Neuronal stem cell (in vitro differentiated cells): Measurements from ENCODE around the gene ARHGAP1.
"Not testable (repeated sequence)": the region's sequence is repeated elsewhere in the genome, so short reads cannot be mapped to it uniquely, and the experiment has no call there.

ENCODE experiments used
- DNase-seq: peaks from one replicate; pipeline ENCODE4 v3.0.0-alpha.2; 2013; ENCODE audit warnings: low spot score
- H2AFZ ChIP-seq: one replicate; pipeline ENCODE4 v1.6.1; 2013; ENCODE audit warnings: mild to moderate bottlenecking, low read length, inconsistent platforms
- H2AK5ac ChIP-seq: 2 replicates; pipeline ENCODE4 v1.6.1; 2013; ENCODE audit warnings: low read depth, mild to moderate bottlenecking, inconsistent platforms, low read length, moderate library complexity, mixed read lengths
- H2BK120ac ChIP-seq: 2 replicates; pipeline ENCODE4 v1.6.1; 2013; ENCODE audit warnings: low read depth, mild to moderate bottlenecking, inconsistent platforms, low read length, moderate library complexity, mixed read lengths
- H2BK12ac ChIP-seq: one replicate; pipeline ENCODE4 v1.6.1; 2013; ENCODE audit warnings: low read length, inconsistent platforms
- H2BK15ac ChIP-seq: 2 replicates; pipeline ENCODE4 v1.6.1; 2013; ENCODE audit warnings: mild to moderate bottlenecking, low read length, inconsistent platforms, mixed read lengths
- H2BK5ac ChIP-seq: one replicate; pipeline ENCODE4 v1.6.1; 2013; ENCODE audit warnings: inconsistent platforms, mild to moderate bottlenecking, low read length, moderate library complexity
- H3K14ac ChIP-seq: one replicate; pipeline ENCODE4 v1.6.1; 2013; ENCODE audit warnings: low read length, inconsistent platforms
- H3K18ac ChIP-seq: 2 replicates; pipeline ENCODE4 v1.6.1; 2013; ENCODE audit warnings: low read length, inconsistent platforms
- H3K23ac ChIP-seq: 2 replicates; pipeline ENCODE4 v1.6.1; 2013; ENCODE audit warnings: low read depth, mild to moderate bottlenecking, mixed read lengths, low read length, inconsistent platforms; ENCODE audit not compliant: poor library complexity
- H3K27ac ChIP-seq: replicated peaks from 3 replicates; pipeline ENCODE4 v1.5.1; 2013; ENCODE audit warnings: low read length, inconsistent platforms
- H3K27me3 ChIP-seq, 3 experiments: 2 replicates each; pipeline ENCODE4 v1.6.1; 2013; ENCODE audit warnings: low read length in 3 of 3, mild to moderate bottlenecking in 2 of 3, inconsistent platforms in 1 of 3, low read depth in 1 of 3, mixed read lengths in 1 of 3, moderate library complexity in 1 of 3; ENCODE audit not compliant: control insufficient read depth in 3 of 3, insufficient read depth in 3 of 3
- H3K36me3 ChIP-seq, 2 donors: replicated peaks in 1 of 2; 2 replicates each; pipeline ENCODE4 v1.6.1; 2013; ENCODE audit warnings: low read length in 2 of 2; ENCODE audit not compliant: control insufficient read depth in 2 of 2, insufficient read depth in 2 of 2
- H3K4ac ChIP-seq: 2 replicates; pipeline ENCODE4 v1.6.1; 2013; ENCODE audit warnings: inconsistent platforms, mild to moderate bottlenecking, low read length, moderate library complexity
- H3K4me1 ChIP-seq, 2 donors: 1 replicate in 1 of 2; 2 replicates in 1 of 2; pipeline ENCODE4 v1.6.1; 2013; ENCODE audit warnings: low read length in 2 of 2, low read depth in 1 of 2; ENCODE audit not compliant: control insufficient read depth in 2 of 2, insufficient read depth in 1 of 2
- H3K4me2 ChIP-seq: one replicate; pipeline ENCODE4 v1.6.1; 2013; ENCODE audit warnings: mild to moderate bottlenecking, low read length, inconsistent platforms; ENCODE audit not compliant: insufficient read depth, poor library complexity, severe bottlenecking
- H3K4me3 ChIP-seq, 2 donors: 2 replicates each; pipeline ENCODE4 v1.5.1; 2013; ENCODE audit warnings: low read length in 2 of 2, mild to moderate bottlenecking in 2 of 2, inconsistent platforms in 1 of 2, moderate library complexity in 1 of 2
- H3K79me1 ChIP-seq: one replicate; pipeline ENCODE4 v1.6.1; 2013; ENCODE audit warnings: low read depth, mild to moderate bottlenecking, inconsistent platforms, low read length, moderate library complexity
- H3K9ac ChIP-seq: one replicate; pipeline ENCODE4 v1.6.1; 2013; ENCODE audit warnings: mild to moderate bottlenecking, low read depth, low read length, inconsistent platforms; ENCODE audit not compliant: poor library complexity
- H3K9me3 ChIP-seq, 2 donors: replicated peaks in 1 of 2; 2 replicates each; pipeline versions ENCODE3 to v1.6.1; 2013; ENCODE audit warnings: low read length in 2 of 2, mild to moderate bottlenecking in 2 of 2, inconsistent platforms in 1 of 2, low read depth in 1 of 2, mixed read lengths in 1 of 2, moderate library complexity in 1 of 2; ENCODE audit not compliant: control insufficient read depth in 2 of 2, insufficient read depth in 1 of 2
- H4K8ac ChIP-seq: one replicate; pipeline ENCODE4 v1.6.1; 2013; ENCODE audit warnings: low read depth, mild to moderate bottlenecking, inconsistent platforms, low read length, moderate library complexity
- H4K91ac ChIP-seq: one replicate; pipeline ENCODE4 v1.6.1; 2013; ENCODE audit warnings: low read length, low read depth, mild to moderate bottlenecking, inconsistent platforms; ENCODE audit not compliant: poor library complexity
- WGBS, 2 donors: extraction: QIAGEN DNeasy Blood & Tissue Kit; methylation state at CpG; one replicate each; pipeline ENCODE4 v1.1.7; 2013; ENCODE audit warnings: missing lambda C conversion rate in 2 of 2, mixed read lengths in 1 of 2; ENCODE audit not compliant: insufficient read length in 2 of 2, insufficient replicate concordance in 1 of 2; ENCODE audit errors: extremely low coverage in 2 of 2; 5-methylcytosine and 5-hydroxymethylcytosine counted together

Gene ARHGAP1

GRCh38 chr11:46670521-46670920 lies 29.9 kb downstream of the ARHGAP1 start:
- H3K14ac ChIP-seq, H3K79me1 ChIP-seq, H2BK12ac ChIP-seq, H3K27me3 ChIP-seq, H3K4me1 ChIP-seq, H2BK15ac ChIP-seq, H3K4me3 ChIP-seq, H4K8ac ChIP-seq, H4K91ac ChIP-seq, H3K23ac ChIP-seq, H2BK5ac ChIP-seq, H2BK120ac ChIP-seq, H3K9ac ChIP-seq, H3K4ac ChIP-seq, H2AK5ac ChIP-seq, H3K27ac ChIP-seq, H3K9me3 ChIP-seq, H3K18ac ChIP-seq, DNase-seq, H2AFZ ChIP-seq, H3K4me2 ChIP-seq: not testable (repeated sequence)
- no CpG with 5 or more reads among the region's 3 CpGs for WGBS, 2 donors
- H3K36me3 ChIP-seq, result peaks cover 36 to 85% of the 10 kb centered on the region in 2 donors

GRCh38 chr11:46669711-46670139 lies 30.7 kb downstream of the ARHGAP1 start:
- no peak overlapping the region for H2BK5ac ChIP-seq
- H3K4ac ChIP-seq, result no peak overlapping the region
- H4K91ac ChIP-seq, result no peak overlapping the region
- no peak overlapping the region for H2BK12ac ChIP-seq
- no peak overlapping the region for H2AK5ac ChIP-seq
- no peak overlapping the region for H3K27ac ChIP-seq
- H3K79me1 ChIP-seq, result no peaks in the 10 kb centered on the region
- no peak overlapping the region for H3K4me2 ChIP-seq
- no peak overlapping the region for H3K23ac ChIP-seq
- no peak overlapping the region for H3K14ac ChIP-seq
- H3K36me3 ChIP-seq, result peaks cover 42 to 93% of the 10 kb centered on the region in 2 donors
- H3K4me1 ChIP-seq, result peaks cover under 1 to 3% of the 10 kb centered on the region in 2 donors
- H3K18ac ChIP-seq, result no peak overlapping the region
- no peak overlapping the region for H3K4me3 ChIP-seq
- no peaks in the 10 kb centered on the region for H3K27me3 ChIP-seq
- H2AFZ ChIP-seq, result no peak overlapping the region
- no peak overlapping the region for H3K9ac ChIP-seq
- no peak overlapping the region for H4K8ac ChIP-seq
- H3K9me3 ChIP-seq, result peaks cover 0 to 3% of the 10 kb centered on the region in 2 donors
- WGBS, 2 donors, result no CpG with 5 or more reads among the region's 3 CpGs
- no peak overlapping the region for H2BK120ac ChIP-seq
- no peak for DNase-seq
- H2BK15ac ChIP-seq, result no peak overlapping the region

GRCh38 chr11:46668480-46669085 lies 31.8 kb downstream of the ARHGAP1 start:
- Histone ChIP-seq H2BK12ac (no peak overlapping the region), H3K27ac (no peak overlapping the region), H2BK5ac (no peak overlapping the region), H3K27me3 (no peaks in the 10 kb centered on the region), H3K9ac (no peak overlapping the region), H2AK5ac (no peak overlapping the region), H3K4me1 (no peaks in the 10 kb centered on the region), H2BK15ac (no peak overlapping the region), H3K4ac (no peak overlapping the region), H3K4me2 (no peak overlapping the region), H3K79me1 (no peaks in the 10 kb centered on the region), H2BK120ac (no peak overlapping the region), H4K91ac (no peak overlapping the region), H3K9me3 (peaks cover 0 to 3% of the 10 kb centered on the region in 2 donors), H3K14ac (no peak overlapping the region), H4K8ac (no peak overlapping the region), H2AFZ (no peak overlapping the region), H3K23ac (no peak overlapping the region), H3K4me3 (no peak overlapping the region), H3K18ac (no peak overlapping the region), H3K36me3 (peaks cover 46 to 98% of the 10 kb centered on the region in 2 donors)
- WGBS, 2 donors, result no CpG with 5 or more reads among the region's 12 CpGs
- DNase-seq, result no peak

- H3K14ac ChIP-seq, result no peak overlapping the region
- no peak overlapping the region for H2BK12ac ChIP-seq
- H2BK120ac ChIP-seq, result no peak overlapping the region
- no CpG with 5 or more reads among the region's 2 CpGs for WGBS, 2 donors
- H2BK5ac ChIP-seq, result no peak overlapping the region
- H4K91ac ChIP-seq, result no peak overlapping the region
- no peak for DNase-seq
- no peak overlapping the region for H2AK5ac ChIP-seq
- no peak overlapping the region for H3K23ac ChIP-seq
- no peak overlapping the region for H2AFZ ChIP-seq
- no peaks in the 10 kb centered on the region for H3K27me3 ChIP-seq
- H3K4me1 ChIP-seq, result no peaks in the 10 kb centered on the region
- no peak overlapping the region for H3K27ac ChIP-seq
- no peak overlapping the region for H3K18ac ChIP-seq
- H4K8ac ChIP-seq, result no peak overlapping the region
- H3K9ac ChIP-seq, result no peak overlapping the region
- no peak overlapping the region for H3K4me3 ChIP-seq
- no peak overlapping the region for H3K4ac ChIP-seq
- peaks cover 0 to 3% of the 10 kb centered on the region in 2 donors for H3K9me3 ChIP-seq
- H3K4me2 ChIP-seq, result no peak overlapping the region
- no peak overlapping the region for H2BK15ac ChIP-seq
- no peaks in the 10 kb centered on the region for H3K79me1 ChIP-seq
- H3K36me3 ChIP-seq, result peaks cover 41 to 96% of the 10 kb centered on the region in 2 donors
Measured at GRCh38 chr11:46667043-46667481, 33.4 kb downstream of the ARHGAP1 start.
